ENCODE data around the gene MOGAT2. TPM values are rescaled to one million over a fixed set of nuclear protein-coding genes. Genes with fewer than 3 reads are reported as not detected.

MOGAT2 gene
- total RNA-seq, 1 experiment from 2014 or later: 0.12 TPM

DNA sequence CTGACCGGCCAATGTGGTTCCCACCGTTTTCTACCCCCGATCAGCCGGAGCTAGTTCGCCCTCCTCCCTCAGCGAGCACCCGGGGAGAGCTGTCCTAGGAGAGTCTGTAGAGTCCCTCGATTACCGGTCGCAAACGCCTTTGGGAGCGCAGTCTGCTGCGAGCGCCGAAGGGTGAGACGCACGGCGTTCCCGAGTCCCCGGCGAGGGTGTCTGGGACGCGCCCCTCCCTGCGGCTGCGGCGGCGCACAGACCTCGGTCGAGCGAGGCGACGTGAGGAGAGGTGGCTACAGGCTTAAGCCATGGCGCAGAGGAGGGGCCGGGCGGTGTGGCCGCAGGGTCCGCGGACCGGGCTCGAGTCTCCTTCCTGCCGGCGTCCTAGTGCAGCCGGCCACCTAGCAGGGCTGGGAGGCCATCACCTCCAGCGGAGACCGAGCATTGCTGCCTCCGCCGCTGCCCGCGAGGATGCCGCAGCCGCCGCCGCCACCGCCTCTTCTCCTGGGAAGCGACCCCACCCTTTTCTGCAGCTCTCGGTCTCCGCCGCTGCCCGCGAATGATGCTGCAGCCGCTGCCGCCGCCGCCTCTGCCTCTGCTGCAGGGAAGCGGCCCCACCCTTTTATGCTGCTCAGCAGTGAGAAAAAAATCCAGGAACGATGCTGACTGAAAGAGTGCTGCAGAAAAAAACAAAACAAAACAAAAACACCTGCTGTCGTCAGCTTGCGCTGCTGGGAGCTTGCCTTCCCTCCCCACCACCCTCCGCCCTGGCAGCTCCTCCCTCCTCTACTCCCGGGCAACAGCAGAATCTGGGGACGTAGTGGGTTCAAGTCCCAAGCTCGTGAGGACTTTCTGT lies 49.0 kb upstream of the MOGAT2 start, which contains the start of gene MAP6:
Gene MAP6 (minus strand): TSS at position 588 of the 847 bp plus-strand sequence. CDS start 669 bp downstream, outside the sequence.
- no peaks in the 10 kb centered on the region for H4K20me1 ChIP-seq (ENCODE audit: insufficient read depth)
- H3K4me1 ChIP-seq (ENCODE audit: control insufficient read depth in 1 of 2, insufficient read depth in 2 of 2, low read length in 2 of 2): 0 out of 4 replicates have a peak, but pooled peaks cover 0 to 2% of the 10 kb centered on the region in 2 experiments
- BruUV-seq (replicated peaks): no TSS peak
- H2AFZ ChIP-seq (ENCODE audit: low read depth, low read length, poor library complexity, severe bottlenecking): no peak within 1 kb of the TSS
- no peaks in the 10 kb centered on the region for H3K79me2 ChIP-seq (ENCODE audit: insufficient read depth, low read length)
- H3K9me3 ChIP-seq (ENCODE audit: control insufficient read depth in 1 of 2, insufficient read depth in 1 of 2, low read depth in 1 of 2, low read length in 2 of 2): no peaks in the 10 kb centered on the region
- H3K27me3 ChIP-seq (ENCODE audit: insufficient read depth, low read length): no peaks in the 10 kb centered on the region
- no peak within 1 kb of the TSS for H3K4me2 ChIP-seq (ENCODE audit: low read length)
- no peaks in the 10 kb centered on the region for H3K9me2 ChIP-seq (ENCODE audit: insufficient read depth)
- no peak within 1 kb of the TSS for H3K27ac ChIP-seq (ENCODE audit: low read depth, low read length)
- no peak within 1 kb of the TSS for H3K4me3 ChIP-seq (replicated peaks in 1 of 2; ENCODE audit: low read depth in 1 of 2, low read length in 2 of 2)
- DNase-seq (ENCODE audit: low read depth, low spot score) (no peak), ATAC-seq (no peak)
- H3K9ac ChIP-seq (ENCODE audit: low read length): no peak within 1 kb of the TSS
- intact Hi-C loops (cut with micrococcal nuclease): no loop called here
- CTCF ChIA-PET: no interaction called here
- POLR2A ChIA-PET: no interaction called here
- no peak for TF ChIP-seq POLR2AphosphoS5 (IDR thresholded peaks at IDR 0.05; ENCODE audit: low read depth, low read length)
- no peak for TF ChIP-seq YY1 (IDR thresholded peaks at IDR 0.05; ENCODE audit: extremely low read depth, insufficient replicate concordance, low read depth, low read length)
- TF ChIP-seq SP1 (IDR thresholded peaks at IDR 0.05; ENCODE audit: low read depth): no peak
- TF ChIP-seq CEBPB (IDR thresholded peaks at IDR 0.05; ENCODE audit: low read depth): no peak
- no peak for TF ChIP-seq JUND (IDR thresholded peaks at IDR 0.05)
- RAD21 ChIA-PET (ENCODE audit: low non-redundant PET in 1 of 2, low total read pairs in 2 of 2, uncharacterized antibody in 2 of 2, unreplicated experiment in 2 of 2): interaction anchor here in 1 of 2 experiments (0.7 kb wide), 1 partner anchor 14 kb away, joined by 5 read pairs; no protein-coding TSS in a partner anchor
- no peaks in the 10 kb centered on the region for H3K36me3 ChIP-seq (ENCODE audit: control insufficient read depth in 1 of 2, insufficient read depth in 2 of 2, low read length in 2 of 2)

DNA sequence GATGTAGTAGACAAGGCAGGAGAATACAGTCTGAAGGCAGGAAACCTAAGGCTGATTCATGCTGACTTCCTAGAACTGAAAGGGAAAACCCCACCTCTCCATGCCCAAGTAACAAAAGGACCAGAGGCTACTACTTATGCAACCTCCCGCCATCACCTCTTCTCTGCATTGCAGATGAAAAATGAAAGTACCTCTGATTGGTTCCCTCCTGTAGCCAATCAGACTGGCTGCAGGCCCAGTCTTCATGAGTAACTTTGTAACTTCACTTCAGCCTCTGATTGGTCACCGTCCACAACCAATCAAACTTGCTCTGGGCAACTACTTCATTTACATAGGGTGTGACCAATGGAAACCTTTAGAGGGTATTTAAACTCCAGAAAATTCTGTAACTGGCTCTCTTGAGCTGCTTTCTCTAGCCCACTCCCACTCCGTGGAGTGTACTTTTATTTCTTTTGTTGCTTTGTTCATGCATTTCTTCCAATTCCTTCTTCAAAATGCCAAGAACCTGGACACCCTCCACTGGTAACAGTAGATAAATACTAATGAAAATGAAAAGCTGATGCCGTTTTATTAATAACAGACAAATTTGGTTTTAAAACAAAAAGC lies 43.6 kb upstream of the MOGAT2 start:
- intact Hi-C loops (cut with micrococcal nuclease): no loop called here
- H3K9ac ChIP-seq (ENCODE audit: low read length): no peak overlapping the region
- no peaks in the 10 kb centered on the region for H3K36me3 ChIP-seq (ENCODE audit: control insufficient read depth in 1 of 2, insufficient read depth in 2 of 2, low read length in 2 of 2)
- peaks cover 4% of the 10 kb centered on the region; the same call in 1 of the 2 replicates for H3K27me3 ChIP-seq (ENCODE audit: insufficient read depth, low read length)
- ChIA-PET CTCF (no interaction called here), RAD21 (ENCODE audit: low non-redundant PET in 1 of 2, low total read pairs in 2 of 2, uncharacterized antibody in 2 of 2, unreplicated experiment in 2 of 2) (no interaction called here), POLR2A (no interaction called here)
- ATAC-seq: peak; percentile 84
- H3K4me2 ChIP-seq (ENCODE audit: low read length): no peak overlapping the region
- H3K27ac ChIP-seq (ENCODE audit: low read depth, low read length): no peak overlapping the region
- H3K79me2 ChIP-seq (ENCODE audit: insufficient read depth, low read length): no peaks in the 10 kb centered on the region
- no peak overlapping the region for H2AFZ ChIP-seq (ENCODE audit: low read depth, low read length, poor library complexity, severe bottlenecking)
- H3K9me3 ChIP-seq (ENCODE audit: control insufficient read depth in 1 of 2, insufficient read depth in 1 of 2, low read depth in 1 of 2, low read length in 2 of 2): no peaks in the 10 kb centered on the region
- no peak overlapping the region for H3K4me3 ChIP-seq (replicated peaks in 1 of 2; ENCODE audit: low read depth in 1 of 2, low read length in 2 of 2)
- DNase-seq (ENCODE audit: low read depth, low spot score): peak; percentile 43
- no peaks in the 10 kb centered on the region for H3K9me2 ChIP-seq (ENCODE audit: insufficient read depth)
- no peaks in the 10 kb centered on the region for H4K20me1 ChIP-seq (ENCODE audit: insufficient read depth)
- H3K4me1 ChIP-seq (ENCODE audit: control insufficient read depth in 1 of 2, insufficient read depth in 2 of 2, low read length in 2 of 2): no peaks in the 10 kb centered on the region
- BruUV-seq (replicated peaks): no TSS peak
- TF ChIP-seq ZFX (IDR thresholded peaks at IDR 0.05) (no peak), EZH2phosphoT487 (IDR thresholded peaks at IDR 0.05; ENCODE audit: borderline replicate concordance) (no peak), SRF (IDR thresholded peaks at IDR 0.05; ENCODE audit: low read depth) (no peak)
